OCI-LY7 (cell line): ENCODE results near the gene EXD2.
"Not testable (repeated sequence)": the region's sequence is repeated elsewhere in the genome, so short reads cannot be mapped to it uniquely, and the experiment has no call there.

Source experiments
- CTCF ChIP-seq: fragments of 200-600 bp; sonication (generic); conservative IDR thresholded peaks from 2 replicates; pipeline ENCODE4 v1.5.1; 2014; ENCODE audit warnings: mild to moderate bottlenecking, antibody characterized with exemption, low read length, moderate library complexity, mixed read lengths
- EZH2phosphoT487 ChIP-seq: fragments of 200-600 bp; sonication (generic); IDR thresholded peaks from 2 replicates; pipeline ENCODE4 v1.6.1; 2018; ENCODE audit warnings: low read depth, borderline replicate concordance, mild to moderate bottlenecking, mixed run types, antibody characterized with exemption, low read length, moderate library complexity, mixed read lengths

DNA sequence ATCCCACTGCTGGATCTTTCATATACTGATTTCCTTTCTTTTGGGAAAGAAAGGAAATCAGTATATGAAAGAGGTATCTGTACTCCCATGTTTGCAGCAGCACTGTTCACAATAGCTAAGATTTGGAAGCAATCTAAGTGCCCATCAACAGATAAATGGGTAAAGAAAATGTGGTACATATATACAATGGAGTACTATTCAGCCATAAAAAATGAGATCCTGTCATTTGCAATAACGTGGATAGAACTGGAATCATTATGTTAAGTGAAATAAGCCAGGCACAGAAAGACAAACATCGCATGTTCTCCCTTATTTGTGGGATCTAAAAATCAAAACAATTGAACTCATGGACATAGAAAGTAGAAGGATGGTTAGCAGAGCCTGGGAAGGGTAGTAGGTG is 25.5 kb upstream of the EXD2 start:
- TF ChIP-seq CTCF, EZH2phosphoT487: not testable (repeated sequence)
